ENCODE measurements around the gene LTB4R2. TPM values are rescaled to one million over a fixed set of nuclear protein-coding genes. Genes with fewer than 3 reads are reported as not detected.

LTB4R2 gene
- total RNA-seq, 4 donors from 2014 or later, result 2.4 to 5.0 (median 3.4) TPM

DNA sequence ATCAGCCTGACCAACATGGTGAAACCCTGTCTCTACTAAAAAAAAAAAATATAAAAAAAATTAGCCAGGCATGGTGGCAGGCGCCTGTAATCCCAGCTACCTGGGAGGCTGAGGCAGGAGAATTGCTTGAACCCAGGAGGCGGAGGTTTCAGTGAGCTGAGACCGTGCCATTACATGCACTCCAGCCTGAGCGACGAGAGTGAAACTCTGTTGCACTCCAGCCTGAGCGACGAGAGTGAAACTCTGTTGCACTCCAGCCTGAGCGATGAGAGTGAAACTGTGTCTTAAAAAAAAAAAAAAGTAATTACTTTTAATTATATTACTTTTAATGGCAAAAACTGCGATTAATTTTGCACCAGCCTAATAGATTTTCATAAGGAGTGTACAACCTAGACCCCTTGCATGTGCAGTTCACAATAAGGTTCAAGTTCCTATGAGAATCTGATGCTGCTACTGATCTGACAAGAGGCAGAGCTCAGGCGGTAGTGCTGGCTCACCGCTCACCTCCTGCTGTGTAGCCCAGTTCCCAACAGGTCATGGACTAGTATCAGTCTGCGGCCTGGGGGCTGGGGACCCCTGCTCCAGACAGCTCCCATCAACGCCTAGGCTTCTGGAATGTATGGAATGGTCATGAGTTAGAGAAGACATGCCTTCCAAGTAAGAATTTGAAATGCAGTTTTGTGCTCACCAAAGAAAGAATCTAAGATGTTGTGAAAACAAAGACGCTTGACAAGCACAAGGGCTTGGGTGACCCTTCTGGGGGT is 11.5 kb downstream of the LTB4R2 start:
- 75 to 81% methylated on average over 9 to 13 of the region's 14 CpGs for WGBS, 2 donors (ENCODE audit: low coverage in 1 of 2)
- Histone ChIP-seq H3K27ac (no peak overlapping the region), H3K36me3 (peaks cover 0 to 7% of the 10 kb centered on the region in 2 donors), H3K27me3 (peaks cover 44% of the 10 kb centered on the region), H3K4me1 (peaks cover 0 to 10% (median 0%) of the 10 kb centered on the region in 3 donors), H3K9me3 (no peaks in the 10 kb centered on the region), H3K4me3 (no peak overlapping the region)
- TF ChIP-seq POLR2A (IDR thresholded peaks at IDR 0.05) (no peak), CTCF (IDR thresholded peaks at IDR 0.05) (no peak), POLR2AphosphoS5 (IDR thresholded peaks at IDR 0.05) (no peak), EP300 (IDR thresholded peaks at IDR 0.05) (no peak)
- ATAC-seq, result no peak

- 43 to 47% methylated on average over 1 to 4 of the region's 10 CpGs for WGBS, 2 donors (ENCODE audit: low coverage in 1 of 2)
- Histone ChIP-seq H3K27ac (no peak overlapping the region), H3K27me3 (peaks cover 31% of the 10 kb centered on the region), H3K4me3 (no peak overlapping the region), H3K36me3 (peaks cover 0 to 7% of the 10 kb centered on the region in 2 donors), H3K9me3 (no peaks in the 10 kb centered on the region), H3K4me1 (no peaks in the 10 kb centered on the region)
- ATAC-seq, result no peak
- TF ChIP-seq CTCF (IDR thresholded peaks at IDR 0.05), result no peak
- no peak for TF ChIP-seq EP300 (IDR thresholded peaks at IDR 0.05)
- TF ChIP-seq POLR2A (IDR thresholded peaks at IDR 0.05), result no peak
- TF ChIP-seq POLR2AphosphoS5 (IDR thresholded peaks at IDR 0.05), result no peak
These were observed 12.7 kb downstream of the LTB4R2 start for GRCh38 chr14:24322672-24323071.

GRCh38 chr14:24323341-24323740 is 13.4 kb downstream of the LTB4R2 start:
- H3K36me3 ChIP-seq, result peaks cover 0 to 7% of the 10 kb centered on the region in 2 donors
- no peak overlapping the region for H3K27ac ChIP-seq
- H3K27me3 ChIP-seq, result peaks cover 25% of the 10 kb centered on the region
- no peak for TF ChIP-seq EP300 (IDR thresholded peaks at IDR 0.05)
- TF ChIP-seq CTCF (IDR thresholded peaks at IDR 0.05), result no peak
- TF ChIP-seq POLR2AphosphoS5 (IDR thresholded peaks at IDR 0.05), result no peak
- TF ChIP-seq POLR2A (IDR thresholded peaks at IDR 0.05), result no peak
- H3K4me3 ChIP-seq, result no peak overlapping the region
- 20% methylated on average over 1 of the region's 3 CpGs; no CpG with 5 or more reads in 1 of the 2 donors for WGBS, 2 donors (ENCODE audit: low coverage in 1 of 2)
- no peaks in the 10 kb centered on the region for H3K4me1 ChIP-seq
- ATAC-seq, result no peak
- H3K9me3 ChIP-seq, result no peaks in the 10 kb centered on the region

DNA sequence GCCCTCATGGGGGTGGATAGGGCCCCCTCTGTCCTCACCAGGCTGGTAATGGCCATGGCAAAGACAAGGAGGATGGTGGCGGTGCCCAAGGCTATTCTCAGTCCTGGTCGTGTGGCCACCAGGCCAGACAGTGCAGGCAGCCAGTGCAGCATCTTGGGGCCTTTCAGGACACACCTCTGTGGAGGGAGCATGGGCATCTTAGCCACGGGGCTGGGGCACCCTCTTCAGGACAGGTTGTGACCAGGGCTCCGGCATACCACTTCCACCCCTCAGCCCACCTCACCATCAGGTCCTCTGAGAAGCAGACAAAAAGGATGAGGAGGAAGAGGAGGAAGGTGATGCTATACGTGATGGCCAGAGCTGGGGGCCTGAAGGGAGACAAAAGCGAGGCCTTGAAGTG is 14.1 kb downstream of the LTB4R2 start:
- 57 to 83% methylated on average over 1 to 2 of the region's 6 CpGs for WGBS, 2 donors (ENCODE audit: low coverage in 1 of 2)

More for the DNA sequence above, 14.1 kb downstream of the LTB4R2 start:
- no peaks in the 10 kb centered on the region for H3K9me3 ChIP-seq
- ATAC-seq, result no peak
- H3K27ac ChIP-seq, result no peak overlapping the region
- H3K36me3 ChIP-seq, result peaks cover 0 to 7% of the 10 kb centered on the region in 2 donors
- TF ChIP-seq CTCF (IDR thresholded peaks at IDR 0.05), result no peak
- no peak for TF ChIP-seq EP300 (IDR thresholded peaks at IDR 0.05)
- no peak for TF ChIP-seq POLR2A (IDR thresholded peaks at IDR 0.05)
- no peak for TF ChIP-seq POLR2AphosphoS5 (IDR thresholded peaks at IDR 0.05)
- peaks cover 0 to 3% (median 0%) of the 10 kb centered on the region in 3 donors for H3K4me1 ChIP-seq
- peaks cover 18% of the 10 kb centered on the region for H3K27me3 ChIP-seq
- no peak overlapping the region for H3K4me3 ChIP-seq

Data from gastroesophageal sphincter (tissue), 4 donors.